ENCODE measurements around the gene HPSE2. TPM values are rescaled to one million over a fixed set of nuclear protein-coding genes. Genes with fewer than 3 reads are reported as not detected.

Gene HPSE2
- total RNA-seq, 1 donor from 2014 or later, result 0.10 TPM

DNA sequence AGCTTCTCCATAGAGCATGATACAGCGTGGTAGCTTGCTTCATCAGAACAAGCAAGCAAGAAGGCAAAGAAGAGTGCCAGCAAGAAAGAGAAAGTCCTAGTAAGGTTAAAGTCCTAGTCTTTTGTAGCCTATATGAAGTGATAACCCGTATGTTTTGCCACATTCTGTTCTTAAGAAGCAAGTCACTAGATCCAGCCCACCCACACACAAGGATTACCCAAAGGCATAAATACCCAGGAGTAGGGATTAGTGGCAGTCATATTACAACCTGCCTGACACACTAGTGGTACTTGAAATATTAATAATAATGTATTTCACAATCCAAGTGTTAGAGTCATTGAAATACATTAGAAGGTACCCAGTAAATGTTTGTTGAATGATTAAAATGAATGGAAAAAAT lies 285.5 kb downstream of the HPSE2 start:
- TF ChIP-seq, protein P1, sequence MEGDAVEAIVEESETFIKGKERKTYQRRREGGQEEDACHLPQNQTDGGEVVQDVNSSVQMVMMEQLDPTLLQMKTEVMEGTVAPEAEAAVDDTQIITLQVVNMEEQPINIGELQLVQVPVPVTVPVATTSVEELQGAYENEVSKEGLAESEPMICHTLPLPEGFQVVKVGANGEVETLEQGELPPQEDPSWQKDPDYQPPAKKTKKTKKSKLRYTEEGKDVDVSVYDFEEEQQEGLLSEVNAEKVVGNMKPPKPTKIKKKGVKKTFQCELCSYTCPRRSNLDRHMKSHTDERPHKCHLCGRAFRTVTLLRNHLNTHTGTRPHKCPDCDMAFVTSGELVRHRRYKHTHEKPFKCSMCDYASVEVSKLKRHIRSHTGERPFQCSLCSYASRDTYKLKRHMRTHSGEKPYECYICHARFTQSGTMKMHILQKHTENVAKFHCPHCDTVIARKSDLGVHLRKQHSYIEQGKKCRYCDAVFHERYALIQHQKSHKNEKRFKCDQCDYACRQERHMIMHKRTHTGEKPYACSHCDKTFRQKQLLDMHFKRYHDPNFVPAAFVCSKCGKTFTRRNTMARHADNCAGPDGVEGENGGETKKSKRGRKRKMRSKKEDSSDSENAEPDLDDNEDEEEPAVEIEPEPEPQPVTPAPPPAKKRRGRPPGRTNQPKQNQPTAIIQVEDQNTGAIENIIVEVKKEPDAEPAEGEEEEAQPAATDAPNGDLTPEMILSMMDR (IDR thresholded peaks at IDR 0.05; ENCODE audit: unreplicated experiment), result no peak
- no peaks in the 10 kb centered on the region for H3K9me3 Mint-ChIP-seq (ENCODE audit: low read depth)
- H3K4me1 Mint-ChIP-seq (ENCODE audit: low read depth), result no peaks in the 10 kb centered on the region
- H3K36me3 Mint-ChIP-seq (ENCODE audit: insufficient read depth), result no peaks in the 10 kb centered on the region
- no peaks in the 10 kb centered on the region for H3K27me3 Mint-ChIP-seq
- no peak for DNase-seq (ENCODE audit: low spot score, unreplicated experiment)
- no peak overlapping the region for H3K4me3 Mint-ChIP-seq (ENCODE audit: low read depth)
- H3K27ac Mint-ChIP-seq, result no peak overlapping the region

DNA sequence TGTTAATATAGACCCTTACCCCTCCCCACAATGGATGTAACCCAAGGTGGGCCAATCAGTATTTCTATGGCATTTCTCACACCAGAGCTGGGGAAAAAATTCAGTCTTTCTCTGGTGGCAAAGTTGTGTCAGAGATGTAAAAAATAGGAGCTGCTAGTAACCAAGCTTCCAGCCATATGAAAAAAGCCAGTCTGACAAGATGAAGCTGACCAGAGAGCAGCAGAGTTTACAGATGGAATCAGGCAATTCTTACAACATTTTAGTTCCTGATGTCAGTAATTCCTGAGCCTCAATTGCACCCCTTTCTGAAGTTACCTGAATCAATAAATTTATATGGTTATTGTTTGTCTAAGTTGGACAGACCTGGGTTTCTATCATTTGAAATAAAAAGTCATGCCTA lies 286.3 kb downstream of the HPSE2 start:
- Mint-ChIP-seq H3K27me3 (no peaks in the 10 kb centered on the region), H3K4me1 (ENCODE audit: low read depth) (no peaks in the 10 kb centered on the region), H3K4me3 (ENCODE audit: low read depth) (no peak overlapping the region), H3K36me3 (ENCODE audit: insufficient read depth) (no peaks in the 10 kb centered on the region), H3K27ac (no peak overlapping the region), H3K9me3 (ENCODE audit: low read depth) (no peaks in the 10 kb centered on the region)
- TF ChIP-seq, protein P1 (IDR thresholded peaks at IDR 0.05; ENCODE audit: unreplicated experiment), result no peak
- DNase-seq (ENCODE audit: low spot score, unreplicated experiment), result no peak

DNA sequence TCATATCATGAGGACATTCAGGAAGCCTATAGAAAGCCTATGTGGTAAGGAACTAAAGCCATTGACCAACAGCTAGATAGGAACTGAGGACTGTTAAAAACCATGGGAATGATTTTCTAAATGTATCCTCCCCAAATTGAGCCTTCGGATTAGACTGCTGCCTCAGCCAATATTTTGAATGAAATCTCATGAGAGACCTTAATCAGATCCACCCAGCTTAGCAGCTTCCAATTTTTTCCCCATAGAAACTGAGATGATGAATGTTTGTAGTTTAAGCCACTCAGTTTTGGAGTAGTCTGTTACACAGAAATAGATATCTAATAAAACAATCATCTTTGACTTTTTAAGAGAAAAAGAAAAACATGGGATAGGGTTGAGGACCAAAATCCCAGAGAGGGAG lies 292.0 kb downstream of the HPSE2 start:
- H3K27me3 Mint-ChIP-seq, result no peaks in the 10 kb centered on the region
- no peaks in the 10 kb centered on the region for H3K4me1 Mint-ChIP-seq (ENCODE audit: low read depth)
- H3K36me3 Mint-ChIP-seq (ENCODE audit: insufficient read depth), result no peaks in the 10 kb centered on the region
- no peaks in the 10 kb centered on the region for H3K9me3 Mint-ChIP-seq (ENCODE audit: low read depth)
- no peak overlapping the region for H3K4me3 Mint-ChIP-seq (ENCODE audit: low read depth)
- H3K27ac Mint-ChIP-seq, result no peak overlapping the region
- TF ChIP-seq, protein P1 (IDR thresholded peaks at IDR 0.05; ENCODE audit: unreplicated experiment), result no peak
- no peak for DNase-seq (ENCODE audit: low spot score, unreplicated experiment)

DNA sequence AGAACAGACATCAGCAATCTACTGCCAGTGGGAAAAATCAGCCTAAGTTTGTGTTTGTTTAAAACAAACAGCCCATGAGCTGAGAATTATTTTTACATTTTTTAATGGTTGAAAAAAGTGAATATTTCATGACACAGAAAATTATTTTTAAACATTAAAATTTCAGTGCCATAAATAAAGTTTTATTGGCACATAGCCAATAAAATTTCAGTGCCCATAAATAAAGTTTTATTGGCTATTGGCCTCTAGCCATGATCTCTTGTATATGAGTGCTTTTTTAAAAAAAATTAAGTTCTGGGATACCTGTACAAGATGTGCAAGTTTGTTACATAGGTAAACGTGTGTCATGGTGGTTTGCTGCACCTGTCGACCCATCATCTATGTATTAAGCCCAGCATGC lies 305.9 kb downstream of the HPSE2 start:
- Mint-ChIP-seq H3K27me3 (no peaks in the 10 kb centered on the region), H3K27ac (no peak overlapping the region), H3K4me1 (ENCODE audit: low read depth) (no peaks in the 10 kb centered on the region), H3K9me3 (ENCODE audit: low read depth) (peaks cover 15% of the 10 kb centered on the region), H3K36me3 (ENCODE audit: insufficient read depth) (no peaks in the 10 kb centered on the region), H3K4me3 (ENCODE audit: low read depth) (no peak overlapping the region)
- DNase-seq (ENCODE audit: low spot score, unreplicated experiment), result no peak
- TF ChIP-seq, protein P1 (IDR thresholded peaks at IDR 0.05; ENCODE audit: unreplicated experiment), result no peak

DNA sequence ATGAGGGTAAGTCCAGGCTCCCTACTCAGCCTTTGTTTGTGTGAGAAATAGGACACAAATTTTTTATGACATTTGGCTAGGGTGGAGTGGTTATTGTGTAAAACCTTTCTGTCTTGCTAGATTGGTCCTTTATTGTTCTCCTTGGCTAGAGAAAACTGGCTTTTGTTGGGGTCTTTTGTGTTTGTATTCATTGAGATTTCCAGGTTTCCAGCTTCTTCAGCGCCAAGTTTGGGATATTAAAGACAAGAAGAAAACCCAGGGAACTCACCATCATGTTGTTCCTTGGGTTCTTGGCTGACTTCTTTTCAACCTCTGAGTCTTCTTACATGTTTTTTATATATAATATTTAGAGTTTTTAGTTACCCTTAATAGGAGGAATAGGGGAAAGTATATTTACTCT lies 310.0 kb downstream of the HPSE2 start:
- TF ChIP-seq, protein P1 (IDR thresholded peaks at IDR 0.05; ENCODE audit: unreplicated experiment), result no peak
- peaks cover 11% of the 10 kb centered on the region for H3K27me3 Mint-ChIP-seq
- no peaks in the 10 kb centered on the region for H3K36me3 Mint-ChIP-seq (ENCODE audit: insufficient read depth)
- no peak overlapping the region for H3K4me3 Mint-ChIP-seq (ENCODE audit: low read depth)
- no peak for DNase-seq (ENCODE audit: low spot score, unreplicated experiment)
- H3K27ac Mint-ChIP-seq, result no peak overlapping the region
- no peaks in the 10 kb centered on the region for H3K9me3 Mint-ChIP-seq (ENCODE audit: low read depth)
- no peaks in the 10 kb centered on the region for H3K4me1 Mint-ChIP-seq (ENCODE audit: low read depth)
